Smooth muscle cell (in vitro differentiated cells): Measurements from ENCODE around the gene PDE4B. TPM values are rescaled to one million over a fixed set of nuclear protein-coding genes. Genes with fewer than 3 reads are reported as not detected.
"Not testable (repeated sequence)": the region's sequence is repeated elsewhere in the genome, so short reads cannot be mapped to it uniquely, and the experiment has no call there.

Experiments
- DNase-seq: peaks from one replicate; lab custom pipeline; 2025; ENCODE audit not compliant: unreplicated experiment; lab: John Stamatoyannopoulos, UW
- H2AFZ ChIP-seq: fragments of 200-600 bp; sonication (generic); 2 replicates; pipeline ENCODE4 v1.6.0; 2016; ENCODE audit warnings: antibody characterized with exemption, low read depth, mild to moderate bottlenecking
- H3F3A ChIP-seq: fragments of 200-600 bp; sonication (generic); 2 replicates; pipeline ENCODE4 v1.6.0; 2017; ENCODE audit warnings: antibody characterized with exemption, low read depth
- H3K27ac ChIP-seq: fragments of 200-600 bp; sonication (generic); 2 replicates; pipeline ENCODE4 v1.5.1; 2016; ENCODE audit warnings: low read depth, mild to moderate bottlenecking
- H3K27me3 ChIP-seq: fragments of 200-600 bp; sonication (generic); 2 replicates; pipeline ENCODE4 v1.6.1; 2016; ENCODE audit warnings: low read depth, mild to moderate bottlenecking
- H3K36me3 ChIP-seq: fragments of 200-600 bp; sonication (generic); 2 replicates; pipeline ENCODE4 v1.5.1; 2016; ENCODE audit warnings: low read depth
- H3K4me1 ChIP-seq: fragments of 200-600 bp; sonication (generic); 2 replicates; pipeline ENCODE4 v1.5.1; 2016; ENCODE audit warnings: low read depth
- H3K4me2 ChIP-seq: fragments of 200-600 bp; sonication (generic); 2 replicates; pipeline ENCODE4 v1.6.0; 2016; ENCODE audit warnings: mild to moderate bottlenecking
- H3K4me3 ChIP-seq: fragments of 200-600 bp; sonication (generic); 2 replicates; pipeline ENCODE4 v1.5.1; 2016; ENCODE audit warnings: mild to moderate bottlenecking
- H3K79me2 ChIP-seq: fragments of 200-600 bp; sonication (generic); 2 replicates; pipeline ENCODE4 v1.6.0; 2016; ENCODE audit warnings: low read depth, mild to moderate bottlenecking
- H3K9ac ChIP-seq: fragments of 200-600 bp; sonication (generic); 2 replicates; pipeline ENCODE4 v1.6.0; 2016; ENCODE audit warnings: low read depth
- H3K9me3 ChIP-seq: fragments of 200-600 bp; sonication (generic); replicated peaks from 2 replicates; pipeline ENCODE4 v1.5.1; 2016; ENCODE audit warnings: low read depth
- H4K20me1 ChIP-seq: fragments of 200-600 bp; sonication (generic); 2 replicates; pipeline ENCODE4 v1.6.0; 2016; ENCODE audit warnings: low read depth
- WGBS: methylation state at CpG from one replicate; pipeline ENCODE4 v1.1.7; 2016; ENCODE audit warnings: low lambda C conversion rate; 5-methylcytosine and 5-hydroxymethylcytosine counted together
- polyA plus RNA-seq: library from polyadenylated mRNA; unstranded; fragments of >200 nt; fragmentation: Nextera tagmentation; extraction: Ambion mirVana; gene quantifications from 2 replicates; pipeline ENCODE4 v1.2.1, GENCODE V29; 2016
- total RNA-seq: library from RNA; depleted of rRNA; stranded (reverse); fragments of >200 nt; gene quantifications from 2 replicates; pipeline ENCODE4 v1.2.3, GENCODE V29; 2014
- TF ChIP-seq, protein P1 (sequence below): fragments of 200-600 bp; sonication (generic); IDR thresholded peaks from 2 replicates; pipeline ENCODE4 v1.5.1; 2017; ENCODE audit warnings: borderline replicate concordance, mild to moderate bottlenecking, antibody characterized with exemption; ENCODE audit not compliant: insufficient read depth, poor library complexity, severe bottlenecking

Gene PDE4B
- total and polyA plus RNA-seq, 2 experiments from 2014 or later = 18.5 to 24.8 TPM

DNA sequence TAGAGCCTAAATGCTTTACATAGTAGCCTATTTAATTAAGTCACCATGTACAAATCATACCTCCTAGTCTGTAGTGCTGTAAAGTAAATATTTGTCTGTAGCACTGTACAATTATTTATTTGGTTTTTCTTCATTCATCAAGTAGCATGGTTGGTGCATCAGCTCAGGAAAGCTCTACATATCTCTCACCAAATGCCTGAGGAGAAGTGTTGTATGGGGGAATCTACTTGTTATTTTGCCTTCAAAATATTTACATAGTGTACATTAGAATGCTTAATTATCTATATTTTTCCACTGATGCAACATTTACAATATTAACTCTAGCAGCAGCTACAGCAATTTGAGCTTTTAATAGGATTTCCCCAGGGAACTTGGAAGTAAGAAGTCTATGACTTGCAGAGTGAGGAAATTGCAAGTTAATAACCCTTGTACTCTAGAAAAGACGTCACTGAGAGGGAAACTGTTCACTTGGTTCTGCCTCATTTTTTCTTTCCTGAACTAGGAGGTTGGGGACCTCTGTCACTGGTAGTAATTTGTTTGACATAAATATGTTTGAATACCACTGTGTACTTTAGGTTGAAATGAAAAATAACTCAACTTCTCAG is 207.4 kb downstream of the PDE4B start:
- Histone ChIP-seq H3K27ac (no peak overlapping the region), H3K27me3 (peaks cover 14% of the 10 kb centered on the region), H3K9me3 (no peaks in the 10 kb centered on the region), H3K4me3 (no peak overlapping the region), H3F3A (no peaks in the 10 kb centered on the region), H3K9ac (no peak overlapping the region), H4K20me1 (no peaks in the 10 kb centered on the region), H2AFZ (no peak overlapping the region), H3K79me2 (no peaks in the 10 kb centered on the region), H3K4me2 (no peak overlapping the region), H3K36me3 (no peaks in the 10 kb centered on the region), H3K4me1 (no peaks in the 10 kb centered on the region)
- 69% methylated on average over 1 of the region's 1 CpG for WGBS
- no peak for DNase-seq
- TF ChIP-seq, protein P1, sequence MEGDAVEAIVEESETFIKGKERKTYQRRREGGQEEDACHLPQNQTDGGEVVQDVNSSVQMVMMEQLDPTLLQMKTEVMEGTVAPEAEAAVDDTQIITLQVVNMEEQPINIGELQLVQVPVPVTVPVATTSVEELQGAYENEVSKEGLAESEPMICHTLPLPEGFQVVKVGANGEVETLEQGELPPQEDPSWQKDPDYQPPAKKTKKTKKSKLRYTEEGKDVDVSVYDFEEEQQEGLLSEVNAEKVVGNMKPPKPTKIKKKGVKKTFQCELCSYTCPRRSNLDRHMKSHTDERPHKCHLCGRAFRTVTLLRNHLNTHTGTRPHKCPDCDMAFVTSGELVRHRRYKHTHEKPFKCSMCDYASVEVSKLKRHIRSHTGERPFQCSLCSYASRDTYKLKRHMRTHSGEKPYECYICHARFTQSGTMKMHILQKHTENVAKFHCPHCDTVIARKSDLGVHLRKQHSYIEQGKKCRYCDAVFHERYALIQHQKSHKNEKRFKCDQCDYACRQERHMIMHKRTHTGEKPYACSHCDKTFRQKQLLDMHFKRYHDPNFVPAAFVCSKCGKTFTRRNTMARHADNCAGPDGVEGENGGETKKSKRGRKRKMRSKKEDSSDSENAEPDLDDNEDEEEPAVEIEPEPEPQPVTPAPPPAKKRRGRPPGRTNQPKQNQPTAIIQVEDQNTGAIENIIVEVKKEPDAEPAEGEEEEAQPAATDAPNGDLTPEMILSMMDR = no peak

DNA sequence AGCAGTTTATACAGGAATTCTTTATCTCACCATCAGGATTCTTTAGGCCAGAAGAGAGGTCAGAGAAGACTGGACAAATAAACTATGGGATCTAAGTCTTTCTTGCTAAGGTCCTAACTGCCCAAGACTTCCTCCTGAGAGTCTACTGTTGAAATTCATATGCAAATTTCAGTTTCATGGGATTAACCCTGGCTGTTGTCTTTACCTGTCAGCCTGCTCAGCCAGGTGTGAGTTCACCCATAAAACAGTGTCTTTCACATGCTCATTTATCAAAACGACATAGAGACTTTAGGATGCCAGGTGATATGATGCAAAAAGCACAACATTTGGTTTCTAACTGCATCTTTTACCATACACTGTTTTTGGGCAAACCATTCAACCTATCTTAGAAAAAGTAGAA is 211.0 kb downstream of the PDE4B start:
- Histone ChIP-seq H3K4me1 (no peaks in the 10 kb centered on the region), H4K20me1 (no peaks in the 10 kb centered on the region), H3K4me3 (no peak overlapping the region), H3K79me2 (no peaks in the 10 kb centered on the region), H3K9ac (no peak overlapping the region), H3K9me3 (no peaks in the 10 kb centered on the region), H3K36me3 (no peaks in the 10 kb centered on the region), H2AFZ (no peak overlapping the region), H3F3A (no peaks in the 10 kb centered on the region), H3K4me2 (no peak overlapping the region), H3K27me3 (peaks cover 24% of the 10 kb centered on the region), H3K27ac (no peak overlapping the region)
- TF ChIP-seq, protein P1 = no peak
- no peak for DNase-seq
- WGBS = 4% methylated on average over 1 of the region's 1 CpG

DNA sequence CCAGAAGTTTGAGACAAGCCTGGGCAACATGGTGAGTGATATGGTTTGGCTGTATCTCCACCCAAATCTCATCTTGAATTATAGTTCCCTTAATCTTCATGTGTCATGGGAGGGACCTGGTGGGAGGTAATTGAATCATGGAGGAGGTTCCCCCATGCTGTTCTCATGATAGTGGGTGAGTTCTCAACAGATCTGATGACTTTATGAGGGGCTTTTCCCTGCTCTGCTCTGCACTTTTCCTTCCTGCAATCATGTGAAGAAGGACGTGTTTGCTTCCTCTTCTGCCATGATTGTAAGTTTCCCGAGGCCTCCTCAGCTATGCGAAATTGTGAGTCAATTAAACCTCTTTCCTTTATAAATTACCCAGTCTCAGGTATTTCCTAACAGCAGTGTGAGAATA is 213.8 kb downstream of the PDE4B start:
- not testable (repeated sequence) for H3K4me2 ChIP-seq, H2AFZ ChIP-seq
- WGBS = 84% methylated on average over 3 of the region's 3 CpGs

DNA sequence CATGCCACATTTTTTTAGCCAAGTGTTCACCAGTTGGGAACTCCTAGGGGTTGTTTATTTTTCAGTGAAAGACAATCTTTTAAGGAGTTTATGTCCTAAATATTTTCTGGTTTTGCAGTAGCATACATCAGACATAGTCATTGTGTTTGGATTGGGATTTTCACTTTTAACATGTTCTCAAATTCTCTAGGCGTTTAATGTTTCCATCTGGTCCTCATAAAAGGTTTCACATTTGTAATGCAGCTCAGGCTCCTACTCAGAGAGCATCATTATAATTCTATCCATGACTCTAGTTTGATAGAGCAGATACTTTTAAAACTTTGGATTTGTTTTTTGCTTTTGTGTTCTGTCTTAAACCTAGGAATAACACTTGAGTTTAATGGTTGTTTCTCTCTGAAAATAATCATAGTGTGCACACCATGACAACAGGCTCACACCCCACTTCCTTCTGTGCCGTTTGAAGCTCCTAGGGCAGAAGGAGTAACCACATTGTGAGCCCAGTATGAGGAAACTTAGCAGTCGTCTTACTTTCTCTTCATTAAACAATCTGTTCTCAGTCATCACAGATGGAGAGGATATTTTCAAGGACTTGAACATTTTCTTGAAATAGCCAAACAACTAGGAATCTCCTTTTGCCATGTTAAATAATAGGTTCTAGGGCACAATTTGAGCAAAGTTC is 219.6 kb downstream of the PDE4B start:
- no peak overlapping the region for H2AFZ ChIP-seq
- H3K4me2 ChIP-seq = no peak overlapping the region
- H4K20me1 ChIP-seq = no peaks in the 10 kb centered on the region
- no peak overlapping the region for H3K27ac ChIP-seq
- H3K9ac ChIP-seq = no peak overlapping the region
- TF ChIP-seq, protein P1 = no peak
- no peaks in the 10 kb centered on the region for H3K36me3 ChIP-seq
- 46% methylated on average over 3 of the region's 3 CpGs for WGBS
- no peaks in the 10 kb centered on the region for H3K4me1 ChIP-seq
- H3K27me3 ChIP-seq = peaks cover 14% of the 10 kb centered on the region
- no peak for DNase-seq
- H3K4me3 ChIP-seq = no peak overlapping the region
- no peaks in the 10 kb centered on the region for H3K79me2 ChIP-seq
- H3F3A ChIP-seq = no peaks in the 10 kb centered on the region
- no peaks in the 10 kb centered on the region for H3K9me3 ChIP-seq

More for the DNA sequence above, 213.8 kb downstream of the PDE4B start:
- H3F3A ChIP-seq, H3K4me3 ChIP-seq, DNase-seq, H3K9ac ChIP-seq, H3K79me2 ChIP-seq, H3K36me3 ChIP-seq, H4K20me1 ChIP-seq, H3K27ac ChIP-seq, H3K4me1 ChIP-seq, H3K9me3 ChIP-seq: not testable (repeated sequence)
- H3K27me3 ChIP-seq = peaks cover 16% of the 10 kb centered on the region
